Adrenal gland (tissue), 12 donors: ENCODE measurements around the gene SLC38A11. TPM values are rescaled to one million over a fixed set of nuclear protein-coding genes. Genes with fewer than 3 reads are reported as not detected.
A peak's percentile ranks its signal among the peaks of the same experiment; 100 is the strongest.

ENCODE experiments used
- DNase-seq, 7 donors: peaks; one replicate each; pipeline ENCODE4 v3.0.0-alpha.2; 2019 to 2020
- H3K27ac ChIP-seq, 5 donors: fragments of 200-600 bp; sonication (generic) in 4 of 5; 1 replicate in 3 of 5; 2 replicates in 2 of 5; pipeline versions ENCODE4 v1.5.1 to v1.8.0; 2016 to 2020; ENCODE audit warnings: mild to moderate bottlenecking in 1 of 5
- H3K27me3 ChIP-seq: fragments of 200-600 bp; 2 replicates; pipeline ENCODE4 v1.8.0; 2021
- H3K36me3 ChIP-seq, 2 donors: fragments of 200-600 bp; replicated peaks in 1 of 2; 1 replicate in 1 of 2; 2 replicates in 1 of 2; pipeline versions ENCODE4 v1.5.1 to v1.8.0; 2018 to 2022
- H3K4me1 ChIP-seq, 2 donors: fragments of 200-600 bp; replicated peaks in 1 of 2; 1 replicate in 1 of 2; 2 replicates in 1 of 2; pipeline versions ENCODE4 v1.5.1 to v1.8.0; 2018 to 2021
- H3K4me3 ChIP-seq, 4 donors: fragments of 200-600 bp; sonication (generic) in 3 of 4; one replicate each; pipeline ENCODE4 v1.5.1; 2016 to 2018
- H3K9me3 ChIP-seq, 3 donors: fragments of 200-600 bp; sonication (generic) in 1 of 3; replicated peaks in 1 of 3; 1 replicate in 2 of 3; 2 replicates in 1 of 3; pipeline versions ENCODE4 v1.5.1 to v1.8.0; 2016 to 2021
- POLR2A ChIP-seq, 2 donors: fragments of 450-650 bp; IDR thresholded peaks; one replicate each; pipeline ENCODE4 v1.6.1; 2017; ENCODE audit warnings: antibody characterized with exemption in 2 of 2, mild to moderate bottlenecking in 2 of 2, moderate library complexity in 1 of 2
- WGBS, 4 donors: extraction: QIAGEN DNeasy Blood & Tissue Kit in 2 of 4; methylation state at CpG; one replicate each; pipeline versions ENCODE4 v1.1.5 to v1.1.7; 2013 to 2017; 5-methylcytosine and 5-hydroxymethylcytosine counted together
- intact Hi-C, 2 donors: fragments of 100-400 bp; cut with DNase I; formaldehyde crosslinking; loops; one replicate each; pipeline versions ENCODE4 v1.14.1 to v1.15.0; 2022 to 2023
- polyA plus RNA-seq, 3 donors: library from polyadenylated mRNA; stranded (reverse); fragments of 200-250 nt in 2 of 3; fragments of 350-450 nt in 1 of 3; fragmentation: Illumina TruSeq in 1 of 3; extraction: RNeasy Lipid Tissue Mini Kit (QIAGEN cat#74804) in 1 of 3; gene quantifications; one replicate each; pipeline ENCODE4 v1.2.3, GENCODE V29; 2013 to 2014
- total RNA-seq, 9 donors: library from RNA; depleted of rRNA in 4 of 9; stranded (reverse); fragments of >200 nt in 4 of 9; fragments of 120-200 nt in 1 of 9; fragmentation: NEBNext Ultra II Directional in 1 of 9; extraction: Animal tissue kit (Norgen Biotek cat#: 25700) in 1 of 9; gene quantifications; one replicate each; pipeline versions ENCODE4 v1.1.0 to v1.2.4, GENCODE V29; 2013 to 2023
- TF ChIP-seq, protein P1 (sequence below), 6 experiments: fragments of 450-650 bp in 4 of 6; fragments of 200-600 bp in 2 of 6; sonication (generic) in 1 of 6; IDR thresholded peaks; 1 replicate in 5 of 6; 2 replicates in 1 of 6; pipeline versions ENCODE4 v1.5.1 to v1.8.0; 2016 to 2021; ENCODE audit warnings: antibody characterized with exemption in 6 of 6, mild to moderate bottlenecking in 2 of 6, moderate library complexity in 1 of 6
- donor health status: healthy with polysubstance abuse.
- donor health status: Bipolar disorder and iron deficiency.
- donor health status: DM: yes; HTN: yes; CAD: no.
- donor health status: DM: no; HTN: no; CAD: no.
- donor health status: DM: no; HTN: no; CAD: no.
- donor health status: DM: yes; HTN: yes; CAD: no.

SLC38A11 gene
- total and polyA plus RNA-seq, 12 donors = 0.39 to 36.9 (median 2.0) TPM; not detected in 2

DNA sequence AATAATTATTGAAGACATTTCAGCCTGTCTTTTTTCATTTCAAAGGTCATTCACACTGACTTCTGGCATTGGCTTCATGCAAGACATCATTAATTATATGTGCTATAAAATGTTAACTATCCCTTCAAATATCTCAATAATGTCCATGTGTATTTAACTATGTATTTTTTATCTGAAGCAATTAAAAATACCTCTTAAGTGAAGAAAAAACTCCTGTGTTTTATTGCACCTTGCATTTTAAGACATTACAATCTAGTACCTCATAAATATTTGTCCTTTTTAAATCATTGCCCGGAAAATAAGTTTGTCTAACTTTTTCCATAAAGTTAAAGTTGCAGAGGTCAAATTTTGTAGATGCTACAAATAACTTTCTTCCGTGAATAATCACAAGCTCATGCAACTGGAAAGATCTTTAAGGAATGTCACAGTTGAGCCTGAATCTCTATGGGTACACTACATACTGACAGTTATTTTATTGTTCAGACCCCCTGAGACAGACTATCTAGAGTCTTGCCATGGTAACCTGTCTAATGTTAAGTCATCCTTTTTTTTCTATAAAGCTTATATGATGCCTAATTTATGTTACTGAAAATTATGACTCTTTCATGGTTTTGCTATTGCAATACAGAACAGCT, 75.3 kb downstream of the SLC38A11 start:
- H3K36me3 ChIP-seq = no peaks in the 10 kb centered on the region
- no peak overlapping the region for H3K4me3 ChIP-seq
- DNase-seq = no peak
- H3K9me3 ChIP-seq = no peaks in the 10 kb centered on the region
- TF ChIP-seq POLR2A (IDR thresholded peaks at IDR 0.05) = no peak
- H3K4me1 ChIP-seq = peaks cover 13 to 19% of the 10 kb centered on the region in 2 donors
- whole genome bisulfite sequencing, 4 donors = 19 to 37% (median 24%) methylated on average over 2 of the region's 2 CpGs
- intact Hi-C loops = no loop called here
- H3K27me3 ChIP-seq = no peaks in the 10 kb centered on the region
- peak overlapping the region in 3 of 5 donors; percentile 8 to 55 (median 33) for H3K27ac ChIP-seq

DNA sequence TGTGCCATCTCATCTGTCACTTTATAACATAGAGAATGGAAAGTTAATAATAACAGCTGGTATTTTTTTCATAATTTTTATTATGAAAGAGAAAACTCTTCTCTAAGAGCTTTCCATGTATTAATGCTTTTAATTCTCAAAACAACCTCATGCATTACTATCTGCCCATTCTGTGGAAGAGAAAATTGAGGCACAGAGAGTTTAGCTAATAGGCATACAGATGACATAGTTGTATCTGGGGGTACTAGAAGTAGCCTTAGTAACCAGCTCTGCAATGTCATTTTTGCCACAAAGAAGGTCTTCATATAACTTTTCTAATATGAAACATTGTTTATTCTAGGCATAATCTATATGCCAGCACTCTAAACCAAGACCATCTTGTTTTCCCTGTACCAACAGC, 77.4 kb downstream of the SLC38A11 start:
- Histone ChIP-seq H3K27ac (peak overlapping the region in 1 of 5 donors; percentile 10), H3K27me3 (no peaks in the 10 kb centered on the region), H3K4me1 (peaks cover 13 to 19% of the 10 kb centered on the region in 2 donors), H3K4me3 (no peak overlapping the region), H3K9me3 (no peaks in the 10 kb centered on the region), H3K36me3 (no peaks in the 10 kb centered on the region)
- intact Hi-C loops = no loop called here
- TF ChIP-seq POLR2A (IDR thresholded peaks at IDR 0.05) = no peak
- TF ChIP-seq, protein P1, sequence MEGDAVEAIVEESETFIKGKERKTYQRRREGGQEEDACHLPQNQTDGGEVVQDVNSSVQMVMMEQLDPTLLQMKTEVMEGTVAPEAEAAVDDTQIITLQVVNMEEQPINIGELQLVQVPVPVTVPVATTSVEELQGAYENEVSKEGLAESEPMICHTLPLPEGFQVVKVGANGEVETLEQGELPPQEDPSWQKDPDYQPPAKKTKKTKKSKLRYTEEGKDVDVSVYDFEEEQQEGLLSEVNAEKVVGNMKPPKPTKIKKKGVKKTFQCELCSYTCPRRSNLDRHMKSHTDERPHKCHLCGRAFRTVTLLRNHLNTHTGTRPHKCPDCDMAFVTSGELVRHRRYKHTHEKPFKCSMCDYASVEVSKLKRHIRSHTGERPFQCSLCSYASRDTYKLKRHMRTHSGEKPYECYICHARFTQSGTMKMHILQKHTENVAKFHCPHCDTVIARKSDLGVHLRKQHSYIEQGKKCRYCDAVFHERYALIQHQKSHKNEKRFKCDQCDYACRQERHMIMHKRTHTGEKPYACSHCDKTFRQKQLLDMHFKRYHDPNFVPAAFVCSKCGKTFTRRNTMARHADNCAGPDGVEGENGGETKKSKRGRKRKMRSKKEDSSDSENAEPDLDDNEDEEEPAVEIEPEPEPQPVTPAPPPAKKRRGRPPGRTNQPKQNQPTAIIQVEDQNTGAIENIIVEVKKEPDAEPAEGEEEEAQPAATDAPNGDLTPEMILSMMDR (IDR thresholded peaks at IDR 0.05) = no peak
- DNase-seq = no peak

DNA sequence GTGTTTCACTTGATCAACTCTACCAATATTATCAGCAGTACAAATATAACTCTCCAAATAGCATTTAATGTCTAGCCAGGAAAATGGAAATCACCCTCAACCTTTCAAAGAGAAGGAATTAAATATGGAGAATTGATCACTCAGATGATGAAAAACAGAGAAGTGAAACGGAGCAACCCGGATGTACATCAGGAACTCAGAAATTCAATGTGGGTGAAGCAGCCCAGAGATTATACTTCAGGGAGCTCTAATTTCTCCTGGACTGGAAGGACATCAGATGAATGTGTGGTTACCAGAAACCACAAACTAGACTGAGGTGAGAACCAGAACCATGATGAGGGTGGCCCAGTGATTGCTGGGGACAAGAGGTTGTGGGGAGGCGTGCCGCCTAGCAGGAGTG, 78.2 kb downstream of the SLC38A11 start:
- Histone ChIP-seq H3K36me3 (no peaks in the 10 kb centered on the region), H3K27me3 (no peaks in the 10 kb centered on the region), H3K4me3 (no peak overlapping the region), H3K4me1 (peaks cover 13 to 19% of the 10 kb centered on the region in 2 donors), H3K9me3 (no peaks in the 10 kb centered on the region), H3K27ac (no peak overlapping the region)
- 86 to 94% (median 88%) methylated on average over 4 of the region's 4 CpGs for WGBS, 4 donors
- TF ChIP-seq, protein P1 (IDR thresholded peaks at IDR 0.05) = no peak
- TF ChIP-seq POLR2A (IDR thresholded peaks at IDR 0.05) = no peak
- intact Hi-C loops = no loop called here
- no peak for DNase-seq

DNA sequence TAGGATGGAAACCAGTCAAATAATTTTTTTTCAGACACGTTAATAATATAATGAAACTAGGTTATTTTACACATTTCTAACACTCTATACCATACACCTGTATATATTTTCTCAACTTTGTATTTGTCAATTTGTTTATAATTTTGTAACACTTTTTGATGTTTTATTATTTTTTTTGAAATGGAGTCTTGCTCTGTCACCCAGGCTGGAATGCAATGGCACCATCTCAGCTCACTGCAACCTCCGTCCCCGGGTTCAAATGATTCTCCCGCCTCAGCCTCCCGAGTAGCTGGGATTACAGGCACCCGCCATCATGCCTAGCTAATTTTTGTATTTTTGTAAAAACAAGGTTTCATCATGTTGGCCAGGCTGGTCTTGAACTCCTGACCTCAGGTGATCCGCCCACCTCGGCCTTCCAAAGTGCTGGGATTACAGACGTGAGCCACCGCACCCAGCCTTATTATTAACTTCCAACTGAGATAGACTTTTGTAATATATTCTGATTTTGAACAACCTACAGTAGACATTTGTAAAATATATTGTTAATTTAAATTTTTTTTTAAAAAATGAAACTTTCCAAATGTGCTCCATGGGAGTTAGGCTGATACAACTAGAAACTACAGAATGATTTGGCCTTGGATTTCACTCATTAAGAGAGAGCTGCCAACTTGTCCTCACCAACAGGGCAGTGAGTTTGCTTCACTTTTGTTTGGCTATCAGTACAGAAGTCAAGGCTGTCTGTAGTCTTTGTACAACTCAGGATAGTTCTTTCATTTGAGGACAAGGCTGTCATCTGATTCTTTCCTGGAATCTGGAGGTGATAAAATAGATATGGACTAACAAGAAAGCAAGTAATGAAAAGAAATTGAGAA, 79.8 kb downstream of the SLC38A11 start:
- H3K4me1 ChIP-seq = peaks cover 12 to 18% of the 10 kb centered on the region in 2 donors
- TF ChIP-seq POLR2A (IDR thresholded peaks at IDR 0.05) = no peak
- TF ChIP-seq, protein P1 (IDR thresholded peaks at IDR 0.05) = no peak
- H3K36me3 ChIP-seq = no peaks in the 10 kb centered on the region
- intact Hi-C loops = no loop called here
- H3K27ac ChIP-seq = peak overlapping the region in 3 of 5 donors; percentile 16 to 63 (median 47)
- no peaks in the 10 kb centered on the region for H3K9me3 ChIP-seq
- 70 to 84% (median 80%) methylated on average over 10 of the region's 10 CpGs for WGBS, 4 donors
- peak; percentile 32 to 72 (median 52) for DNase-seq
- no peaks in the 10 kb centered on the region for H3K27me3 ChIP-seq
- H3K4me3 ChIP-seq = no peak overlapping the region
